ENCODE results near the gene ST7.

- TF ChIP-seq CTCF (IDR thresholded peaks at IDR 0.05) (no peak), POLR2A (IDR thresholded peaks at IDR 0.05) (no peak)
Observed at GRCh38 chr7:117188949-117189592, 235.8 kb downstream of the ST7 start.
